NCI-H345 treated with DMSO at 0.1 percent for 48 hours (cell line): ENCODE measurements around the gene GIT2.
"Not testable (repeated sequence)": the region's sequence is repeated elsewhere in the genome, so short reads cannot be mapped to it uniquely, and the experiment has no call there.

Source experiments
- DNase-seq: peaks from one replicate; lab custom pipeline; 2025; ENCODE audit not compliant: unreplicated experiment; lab: John Stamatoyannopoulos, UW

GIT2 gene

GRCh38 chr12:109894939-109895338, 101.2 kb downstream of the GIT2 start:
- DNase-seq: no peak

- no peak for DNase-seq
Observed at GRCh38 chr12:109893261-109893995, 102.7 kb downstream of the GIT2 start.

GRCh38 chr12:109892748-109893147, 103.4 kb downstream of the GIT2 start:
- no peak for DNase-seq

GRCh38 chr12:109892165-109892715, 103.9 kb downstream of the GIT2 start:
- no peak for DNase-seq

GRCh38 chr12:109891731-109892130, 104.4 kb downstream of the GIT2 start:
- not testable (repeated sequence) for DNase-seq

- DNase-seq: no peak
Observed at GRCh38 chr12:109890620-109891170, 105.5 kb downstream of the GIT2 start.

GRCh38 chr12:109888179-109889020, 107.8 kb downstream of the GIT2 start:
- DNase-seq: no peak

- no peak for DNase-seq
Observed at GRCh38 chr12:109885616-109886015, 110.6 kb downstream of the GIT2 start.

GRCh38 chr12:109883461-109883860, 112.7 kb downstream of the GIT2 start:
- DNase-seq: no peak

- no peak for DNase-seq
Observed at GRCh38 chr12:109881752-109882151, 114.4 kb downstream of the GIT2 start.

- no peak for DNase-seq
Observed at GRCh38 chr12:109880938-109881337, 115.2 kb downstream of the GIT2 start.

- DNase-seq: peak; percentile 82
Observed at GRCh38 chr12:109880043-109880931, 115.9 kb downstream of the GIT2 start, which contains the start of gene GLTP. Gene GLTP (minus strand): TSS chr12:109880541. CDS start chr12:109880374, 167 bp downstream.
